SU-DHL-6 (cell line): Measurements from ENCODE around the gene ZBTB3.

ENCODE experiments used
- H2AFZ ChIP-seq: fragments of 200-600 bp; sonication (generic); 2 replicates; pipeline ENCODE4 v1.6.1; 2014; ENCODE audit warnings: low read depth, mild to moderate bottlenecking, moderate library complexity, mixed read lengths, antibody characterized with exemption, low read length; ENCODE audit not compliant: severe bottlenecking
- H3F3A ChIP-seq: fragments of 200-600 bp; shearing (Covaris generic); 2 replicates; pipeline ENCODE4 v1.6.0; 2016; ENCODE audit warnings: antibody characterized with exemption, mild to moderate bottlenecking; ENCODE audit not compliant: insufficient read depth
- H3K27ac ChIP-seq: fragments of 200-600 bp; sonication (generic); 2 replicates; pipeline ENCODE4 v1.5.1; 2016; ENCODE audit warnings: low read depth, mild to moderate bottlenecking, low read length, moderate library complexity, mixed read lengths
- H3K27me3 ChIP-seq: fragments of 200-600 bp; sonication (generic), shearing (Covaris generic); 2 replicates; pipeline ENCODE4 v1.6.0; 2014; ENCODE audit warnings: mild to moderate bottlenecking, low read length
- H3K36me3 ChIP-seq: fragments of 200-600 bp; sonication (generic); 2 replicates; pipeline ENCODE4 v1.6.1; 2014; ENCODE audit warnings: mild to moderate bottlenecking, low read length, mixed read lengths
- H3K4me2 ChIP-seq: fragments of 300-600, 200-600 bp; shearing (Covaris generic), sonication (generic); 2 replicates; pipeline ENCODE4 v1.6.0; 2014; ENCODE audit warnings: low read length, low read depth, mild to moderate bottlenecking; ENCODE audit not compliant: poor library complexity, severe bottlenecking
- H3K4me3 ChIP-seq: fragments of 200-600 bp; sonication (generic); 2 replicates; pipeline ENCODE4 v1.5.1; 2014; ENCODE audit warnings: antibody characterized with exemption, low read length, mild to moderate bottlenecking, mixed read lengths; ENCODE audit not compliant: insufficient read depth, poor library complexity, severe bottlenecking
- H3K79me2 ChIP-seq: fragments of 200-600 bp; sonication (generic); 2 replicates; pipeline ENCODE4 v1.6.1; 2014; ENCODE audit warnings: mild to moderate bottlenecking, low read length, moderate library complexity; ENCODE audit not compliant: insufficient read depth
- H3K9ac ChIP-seq: fragments of 200-600 bp; sonication (generic); 2 replicates; pipeline ENCODE4 v1.7.0; 2014; ENCODE audit warnings: mild to moderate bottlenecking, low read length
- H3K9me2 ChIP-seq: fragments of 200-600 bp; sonication (generic); replicated peaks from 2 replicates; pipeline ENCODE4 v1.6.1; 2014; ENCODE audit warnings: low read length; ENCODE audit not compliant: insufficient read depth
- H3K9me3 ChIP-seq: fragments of 200-600 bp; sonication (generic); 2 replicates; pipeline ENCODE4 v1.6.1; 2014; ENCODE audit warnings: low read length, mixed read lengths; ENCODE audit not compliant: insufficient read depth
- H4K20me1 ChIP-seq: fragments of 200-600 bp; sonication (generic); 2 replicates; pipeline ENCODE4 v1.6.1; 2014; ENCODE audit warnings: low read depth, mild to moderate bottlenecking, antibody characterized with exemption, low read length, moderate library complexity, mixed read lengths
- EZH2phosphoT487 ChIP-seq: fragments of 200-600 bp; sonication (generic), shearing (Covaris generic); conservative IDR thresholded peaks from 2 replicates; pipeline ENCODE4 v1.6.1; 2018; ENCODE audit warnings: mild to moderate bottlenecking, antibody characterized with exemption, low read length, moderate library complexity, mixed read lengths
- TF ChIP-seq, protein P1 (sequence below): fragments of 200-600 bp; sonication (generic); IDR thresholded peaks from one replicate; pipeline ENCODE4 v1.5.1; 2017; ENCODE audit warnings: antibody characterized with exemption, mild to moderate bottlenecking, low read length, moderate library complexity; ENCODE audit not compliant: insufficient read depth, poor library complexity, severe bottlenecking

ZBTB3 gene

DNA sequence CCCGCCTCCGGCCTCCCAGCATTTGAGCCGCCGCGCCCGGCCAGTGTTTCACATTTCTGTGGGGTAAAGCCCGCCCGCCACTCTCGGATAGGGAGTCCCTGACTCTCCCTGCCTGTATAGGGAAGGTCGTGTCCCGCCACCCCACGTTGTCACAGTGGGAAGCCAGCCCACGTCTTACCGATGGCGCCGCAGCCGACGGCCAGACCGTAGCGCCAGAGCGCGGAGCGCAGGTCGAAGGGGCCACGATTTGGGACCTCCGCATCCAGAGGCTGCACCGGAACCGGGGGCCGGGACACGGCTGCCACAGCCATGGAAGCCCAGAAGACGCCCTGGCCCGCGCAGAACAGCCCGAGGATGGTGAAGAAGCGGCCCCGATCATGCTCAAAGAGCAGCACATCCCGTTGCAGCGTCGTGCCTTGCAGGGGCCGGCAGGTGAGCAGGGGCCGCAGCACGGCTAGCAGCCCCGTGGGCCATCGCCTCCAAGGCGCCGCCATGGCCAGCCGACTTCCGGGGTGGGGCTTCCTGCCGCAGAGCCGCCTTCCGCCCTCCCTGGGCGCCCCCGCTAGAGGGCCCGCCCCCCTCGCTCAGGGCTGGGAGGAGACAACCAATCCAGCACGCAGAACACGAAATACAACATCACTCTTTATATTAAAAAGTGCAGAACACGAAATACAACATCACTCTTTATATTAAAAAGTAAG lies 37.7 kb upstream of the ZBTB3 start, which contains the start of gene TMEM223:
TSS of gene TMEM223 (minus strand) at position 506 of the 701 bp plus-strand sequence. CDS start at position 494, 12 bp downstream.
- no peaks in the 10 kb centered on the region for H3K27me3 ChIP-seq
- peaks cover 32% of the 10 kb centered on the region for H3K79me2 ChIP-seq

DNA sequence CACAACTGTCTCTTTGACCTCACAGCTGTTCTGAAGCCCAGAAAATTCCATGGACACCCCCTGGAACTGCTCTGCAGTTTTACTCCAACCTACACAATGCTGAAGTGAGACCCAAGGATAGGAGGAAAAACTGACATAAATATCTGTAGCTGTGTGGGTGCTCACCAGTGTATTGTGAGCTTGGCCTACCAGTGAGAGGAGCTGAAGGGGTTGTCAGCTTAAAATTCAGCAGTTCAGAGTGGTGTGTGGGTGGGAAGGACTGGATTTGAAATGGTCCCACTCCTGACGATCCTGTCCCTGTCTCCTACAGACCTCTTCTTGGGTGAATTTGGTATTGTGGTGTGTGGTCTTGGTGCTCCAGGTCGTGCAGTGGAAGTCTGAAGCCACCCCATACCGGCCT lies 35.6 kb upstream of the ZBTB3 start:
- Histone ChIP-seq H3K9ac (no peak overlapping the region), H2AFZ (no peak overlapping the region), H3K27me3 (no peaks in the 10 kb centered on the region), H3K4me2 (peak overlapping the region; percentile 88), H3K9me2 (no peaks in the 10 kb centered on the region), H3K9me3 (no peaks in the 10 kb centered on the region), H3K4me3 (no peak overlapping the region), H3F3A (peaks cover 31% of the 10 kb centered on the region), H3K79me2 (peaks cover 37% of the 10 kb centered on the region), H3K27ac (no peak overlapping the region), H4K20me1 (no peaks in the 10 kb centered on the region), H3K36me3 (peaks cover 9% of the 10 kb centered on the region)
- TF ChIP-seq EZH2phosphoT487, result no peak
- TF ChIP-seq, protein P1, sequence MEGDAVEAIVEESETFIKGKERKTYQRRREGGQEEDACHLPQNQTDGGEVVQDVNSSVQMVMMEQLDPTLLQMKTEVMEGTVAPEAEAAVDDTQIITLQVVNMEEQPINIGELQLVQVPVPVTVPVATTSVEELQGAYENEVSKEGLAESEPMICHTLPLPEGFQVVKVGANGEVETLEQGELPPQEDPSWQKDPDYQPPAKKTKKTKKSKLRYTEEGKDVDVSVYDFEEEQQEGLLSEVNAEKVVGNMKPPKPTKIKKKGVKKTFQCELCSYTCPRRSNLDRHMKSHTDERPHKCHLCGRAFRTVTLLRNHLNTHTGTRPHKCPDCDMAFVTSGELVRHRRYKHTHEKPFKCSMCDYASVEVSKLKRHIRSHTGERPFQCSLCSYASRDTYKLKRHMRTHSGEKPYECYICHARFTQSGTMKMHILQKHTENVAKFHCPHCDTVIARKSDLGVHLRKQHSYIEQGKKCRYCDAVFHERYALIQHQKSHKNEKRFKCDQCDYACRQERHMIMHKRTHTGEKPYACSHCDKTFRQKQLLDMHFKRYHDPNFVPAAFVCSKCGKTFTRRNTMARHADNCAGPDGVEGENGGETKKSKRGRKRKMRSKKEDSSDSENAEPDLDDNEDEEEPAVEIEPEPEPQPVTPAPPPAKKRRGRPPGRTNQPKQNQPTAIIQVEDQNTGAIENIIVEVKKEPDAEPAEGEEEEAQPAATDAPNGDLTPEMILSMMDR, result no peak

More for the DNA sequence above, 37.7 kb upstream of the ZBTB3 start, which contains the start of gene TMEM223:
- TF ChIP-seq EZH2phosphoT487, result no peak
- TF ChIP-seq, protein P1, result no peak
- Histone ChIP-seq H3F3A (peaks cover 31% of the 10 kb centered on the region), H3K9me3 (no peaks in the 10 kb centered on the region), H3K36me3 (peaks cover 19% of the 10 kb centered on the region), H3K9ac (peak within 1 kb of the TSS; percentile 96), H3K9me2 (no peaks in the 10 kb centered on the region), H2AFZ (peak within 1 kb of the TSS; percentile 38), H3K27ac (peak within 1 kb of the TSS; percentile 61), H3K4me2 (peak within 1 kb of the TSS; percentile 88), H3K4me3 (peak within 1 kb of the TSS; percentile 81), H4K20me1 (no peaks in the 10 kb centered on the region)

DNA sequence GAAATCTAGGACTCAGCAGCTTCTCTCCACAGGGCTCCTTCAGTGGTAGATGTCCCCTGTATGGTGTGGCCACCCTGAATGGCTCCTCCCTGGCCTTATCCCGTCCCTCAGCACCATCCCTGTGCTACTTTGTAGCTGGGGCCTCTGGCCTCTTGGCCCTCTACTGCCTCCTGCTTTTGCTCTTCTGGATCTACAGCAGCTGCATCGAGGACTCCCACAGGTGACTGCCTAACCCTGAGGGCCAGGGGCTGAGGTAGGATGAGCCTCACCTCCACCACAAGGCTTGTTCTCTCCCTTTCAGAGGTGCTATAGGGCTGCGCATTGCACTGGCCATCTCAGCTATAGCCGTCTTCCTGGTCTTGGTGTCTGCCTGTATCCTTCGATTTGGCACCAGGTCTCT lies 35.0 kb upstream of the ZBTB3 start:
- H3K9me2 ChIP-seq, result no peaks in the 10 kb centered on the region
- peaks cover 4% of the 10 kb centered on the region; the same call in 1 of the 2 replicates for H3K36me3 ChIP-seq
- H3K9me3 ChIP-seq, result no peaks in the 10 kb centered on the region
- H3K4me3 ChIP-seq, result no peak overlapping the region
- peak overlapping the region; percentile 11; the same call in 1 of the 2 replicates for H3K27ac ChIP-seq
- peaks cover 37% of the 10 kb centered on the region for H3K79me2 ChIP-seq
- peak overlapping the region; percentile 33 for H3K4me2 ChIP-seq
- H3F3A ChIP-seq, result peaks cover 31% of the 10 kb centered on the region
- no peaks in the 10 kb centered on the region for H3K27me3 ChIP-seq
- no peaks in the 10 kb centered on the region for H4K20me1 ChIP-seq
- H3K9ac ChIP-seq, result peak overlapping the region; percentile 2; the same call in 1 of the 2 replicates
- TF ChIP-seq EZH2phosphoT487, result no peak
- TF ChIP-seq, protein P1, result no peak
- no peak overlapping the region for H2AFZ ChIP-seq
